HG03521 (cell line): ENCODE data around the gene PLEKHA1.

Source experiments
- ATAC-seq: cut with Tn5 transposase; IDR thresholded peaks from one replicate; pipeline ENCODE4 v1.9.1; 2021; ENCODE audit warnings: mild to moderate bottlenecking, moderate library complexity; ENCODE audit not compliant: unreplicated experiment

The PLEKHA1 gene

GRCh38 chr10:122375679-122376160 is 1.2 kb downstream of the PLEKHA1 start:
- no peak for ATAC-seq

GRCh38 chr10:122376364-122376961 is 2.0 kb downstream of the PLEKHA1 start:
- no peak for ATAC-seq

- no peak for ATAC-seq
Measured at GRCh38 chr10:122379041-122379440, 4.5 kb downstream of the PLEKHA1 start.

- ATAC-seq: no peak
Measured at GRCh38 chr10:122379537-122379936, 5.0 kb downstream of the PLEKHA1 start.

GRCh38 chr10:122380703-122381102 is 6.2 kb downstream of the PLEKHA1 start:
- ATAC-seq: no peak

GRCh38 chr10:122381680-122382079 is 7.2 kb downstream of the PLEKHA1 start:
- ATAC-seq: no peak

GRCh38 chr10:122386514-122386913 is 12.0 kb downstream of the PLEKHA1 start:
- no peak for ATAC-seq

- no peak for ATAC-seq
Measured at GRCh38 chr10:122387572-122387971, 13.1 kb downstream of the PLEKHA1 start.

GRCh38 chr10:122388287-122388997 is 13.9 kb downstream of the PLEKHA1 start:
- no peak for ATAC-seq

- no peak for ATAC-seq
Measured at GRCh38 chr10:122390271-122390670, 15.8 kb downstream of the PLEKHA1 start.

GRCh38 chr10:122390679-122391078 is 16.2 kb downstream of the PLEKHA1 start:
- no peak for ATAC-seq

- ATAC-seq: no peak
Measured at GRCh38 chr10:122391875-122392274, 17.4 kb downstream of the PLEKHA1 start.

- ATAC-seq: no peak
Measured at GRCh38 chr10:122392835-122393234, 18.3 kb downstream of the PLEKHA1 start.

- ATAC-seq: no peak
Measured at GRCh38 chr10:122393288-122393687, 18.8 kb downstream of the PLEKHA1 start.

- ATAC-seq: no peak
Measured at GRCh38 chr10:122402548-122403131, 28.1 kb downstream of the PLEKHA1 start.

- no peak for ATAC-seq
Measured at GRCh38 chr10:122404576-122404975, 30.1 kb downstream of the PLEKHA1 start.

- no peak for ATAC-seq
Measured at GRCh38 chr10:122407375-122408125, 33.0 kb downstream of the PLEKHA1 start.

GRCh38 chr10:122413327-122413726 is 38.8 kb downstream of the PLEKHA1 start:
- ATAC-seq: no peak

- no peak for ATAC-seq
Measured at GRCh38 chr10:122417667-122418066, 43.2 kb downstream of the PLEKHA1 start.

- ATAC-seq: no peak
Measured at GRCh38 chr10:122419016-122419415, 44.5 kb downstream of the PLEKHA1 start.

- no peak for ATAC-seq
Measured at GRCh38 chr10:122419876-122420623, 45.5 kb downstream of the PLEKHA1 start.
